ENCODE results near the gene DDX49.

DNA sequence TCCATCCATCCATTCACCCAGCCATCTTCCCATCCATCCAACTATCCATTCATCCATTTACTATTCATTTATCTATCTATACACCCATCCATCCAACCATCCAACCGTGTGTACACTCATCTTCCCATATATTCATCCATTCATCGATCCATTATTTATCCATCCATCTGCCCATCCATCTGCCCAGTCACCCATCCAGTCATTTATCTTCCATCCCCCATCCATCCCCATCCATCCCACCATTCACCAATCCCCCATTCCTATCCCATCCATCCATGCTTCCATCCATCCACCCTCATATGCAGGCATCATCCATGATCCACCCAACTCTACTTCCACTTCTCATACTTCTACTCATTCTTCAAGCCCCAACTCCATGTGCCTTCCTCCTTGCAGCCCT lies 35.5 kb downstream of the DDX49 start:
- TF ChIP-seq, protein P1, sequence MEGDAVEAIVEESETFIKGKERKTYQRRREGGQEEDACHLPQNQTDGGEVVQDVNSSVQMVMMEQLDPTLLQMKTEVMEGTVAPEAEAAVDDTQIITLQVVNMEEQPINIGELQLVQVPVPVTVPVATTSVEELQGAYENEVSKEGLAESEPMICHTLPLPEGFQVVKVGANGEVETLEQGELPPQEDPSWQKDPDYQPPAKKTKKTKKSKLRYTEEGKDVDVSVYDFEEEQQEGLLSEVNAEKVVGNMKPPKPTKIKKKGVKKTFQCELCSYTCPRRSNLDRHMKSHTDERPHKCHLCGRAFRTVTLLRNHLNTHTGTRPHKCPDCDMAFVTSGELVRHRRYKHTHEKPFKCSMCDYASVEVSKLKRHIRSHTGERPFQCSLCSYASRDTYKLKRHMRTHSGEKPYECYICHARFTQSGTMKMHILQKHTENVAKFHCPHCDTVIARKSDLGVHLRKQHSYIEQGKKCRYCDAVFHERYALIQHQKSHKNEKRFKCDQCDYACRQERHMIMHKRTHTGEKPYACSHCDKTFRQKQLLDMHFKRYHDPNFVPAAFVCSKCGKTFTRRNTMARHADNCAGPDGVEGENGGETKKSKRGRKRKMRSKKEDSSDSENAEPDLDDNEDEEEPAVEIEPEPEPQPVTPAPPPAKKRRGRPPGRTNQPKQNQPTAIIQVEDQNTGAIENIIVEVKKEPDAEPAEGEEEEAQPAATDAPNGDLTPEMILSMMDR (IDR thresholded peaks at IDR 0.05; ENCODE audit: poor library complexity): no peak
- no peak for TF ChIP-seq EZH2 (IDR thresholded peaks at IDR 0.05; ENCODE audit: borderline replicate concordance)
